ENCODE measurements around the gene GBP7.

Gene GBP7

DNA sequence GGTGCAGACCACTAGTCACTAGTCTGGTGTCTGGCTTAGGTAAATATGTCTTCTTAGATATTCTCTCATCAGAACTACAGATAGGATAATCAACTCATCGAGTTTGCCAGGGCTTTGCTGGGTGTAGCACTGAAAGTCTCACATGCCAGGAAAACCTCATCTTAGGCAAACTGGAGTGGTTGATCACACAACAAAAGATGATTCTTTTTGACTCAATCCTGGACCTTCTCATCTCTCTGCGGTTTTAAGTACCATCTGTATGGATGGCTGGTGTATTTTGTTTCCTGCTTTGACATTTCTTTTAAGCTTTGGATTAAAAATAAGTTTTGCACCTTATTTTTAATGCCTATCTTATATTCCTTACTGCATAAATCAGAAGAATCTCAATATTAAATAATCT lies 61.1 kb downstream of the GBP7 start:
- DNase-seq (ENCODE audit: low read depth in 2 of 2): no peak

DNA sequence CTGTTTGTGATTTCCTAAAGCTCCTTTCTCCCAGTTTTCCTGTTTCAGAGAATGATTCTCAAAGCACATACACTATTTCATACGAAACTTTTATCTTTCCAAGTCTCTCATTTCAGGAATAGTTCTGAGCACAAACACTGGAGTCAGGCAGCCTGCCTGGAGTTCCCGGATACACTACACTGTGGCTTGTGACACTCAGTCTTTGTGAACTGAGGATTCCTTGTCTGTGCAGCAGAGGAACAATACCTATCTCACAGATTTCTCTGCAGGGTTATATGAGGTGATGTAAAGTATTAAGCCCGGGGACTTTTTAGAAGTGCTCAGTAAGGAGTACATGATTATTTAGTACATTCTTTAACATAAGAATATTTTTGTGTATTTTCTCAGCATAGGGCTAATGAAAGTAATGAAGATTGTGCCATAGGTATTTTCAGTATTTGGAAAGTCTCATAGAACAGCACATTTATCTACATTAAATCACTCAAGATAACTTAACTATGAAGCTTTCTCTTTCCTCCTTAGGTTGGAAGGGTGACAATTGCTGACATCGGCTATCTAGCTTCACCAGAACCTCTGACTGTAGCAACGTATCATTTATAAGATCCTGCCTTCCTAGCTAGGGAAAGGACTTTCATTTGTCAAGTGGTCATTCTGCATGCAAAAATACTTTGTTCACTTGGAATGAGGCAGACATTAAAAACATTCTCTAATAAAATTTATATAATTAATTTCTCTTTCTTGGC lies 62.8 kb downstream of the GBP7 start:
- DNase-seq (ENCODE audit: low read depth in 2 of 2): no peak

DNA sequence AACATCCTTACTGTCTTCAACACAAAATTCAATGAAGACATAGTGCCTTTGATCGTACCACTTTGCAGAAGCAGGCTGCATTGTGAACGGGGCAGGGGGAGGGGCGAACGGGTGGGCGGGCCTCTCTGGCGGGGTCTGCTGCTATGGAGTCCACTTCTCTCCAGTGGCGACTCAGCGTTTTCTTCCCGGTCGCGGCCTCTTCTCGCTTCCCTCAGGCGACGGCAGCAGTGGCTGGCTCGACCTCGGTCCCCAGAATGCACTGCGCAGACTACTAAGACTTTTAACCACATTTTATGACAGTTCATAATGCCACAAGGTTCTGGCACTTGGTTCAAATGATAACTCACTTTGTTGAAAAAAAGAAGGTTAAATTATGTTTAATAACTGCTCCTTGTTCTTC lies 71.1 kb downstream of the GBP7 start:
- DNase-seq (ENCODE audit: low read depth in 2 of 2): no peak

DNA sequence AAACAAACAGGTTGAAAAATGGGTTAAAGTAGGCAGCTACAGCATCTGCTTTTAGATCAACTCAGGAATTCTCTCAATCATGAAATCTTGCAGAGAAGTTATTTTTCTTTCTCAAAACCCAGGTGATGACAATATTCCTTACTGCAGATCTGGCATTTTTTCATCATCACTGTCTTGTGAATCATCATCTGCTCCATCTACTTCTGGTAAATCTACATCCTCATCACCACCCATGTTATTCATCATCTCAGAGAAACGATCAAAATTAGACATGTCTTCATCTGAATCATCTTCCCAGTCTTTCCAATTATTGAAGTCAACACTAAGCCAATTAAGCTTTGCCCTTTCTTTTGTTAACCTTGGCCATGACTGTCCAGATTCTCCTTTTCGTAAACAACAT lies 71.7 kb downstream of the GBP7 start:
- no peak for DNase-seq (ENCODE audit: low read depth in 2 of 2)

DNA sequence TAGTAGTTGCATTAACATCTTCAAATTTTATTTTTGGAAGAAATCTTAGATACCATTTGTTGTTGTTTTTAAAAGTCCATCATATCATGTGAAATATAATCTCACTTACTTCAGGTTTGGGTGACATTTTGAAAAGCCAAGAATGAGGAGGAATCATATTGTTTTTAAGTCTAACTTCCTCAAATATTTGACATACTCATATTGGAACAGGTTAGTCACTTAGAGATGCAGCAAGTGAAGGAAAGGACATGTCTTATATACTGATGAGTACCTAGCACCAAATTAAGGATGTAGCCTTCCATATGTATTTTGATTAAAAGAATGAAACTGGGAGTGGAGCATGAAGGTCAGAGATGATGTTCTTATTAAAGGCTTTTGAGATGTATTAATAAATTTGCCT lies 73.8 kb downstream of the GBP7 start:
- DNase-seq (ENCODE audit: low read depth in 2 of 2): no peak

DNA sequence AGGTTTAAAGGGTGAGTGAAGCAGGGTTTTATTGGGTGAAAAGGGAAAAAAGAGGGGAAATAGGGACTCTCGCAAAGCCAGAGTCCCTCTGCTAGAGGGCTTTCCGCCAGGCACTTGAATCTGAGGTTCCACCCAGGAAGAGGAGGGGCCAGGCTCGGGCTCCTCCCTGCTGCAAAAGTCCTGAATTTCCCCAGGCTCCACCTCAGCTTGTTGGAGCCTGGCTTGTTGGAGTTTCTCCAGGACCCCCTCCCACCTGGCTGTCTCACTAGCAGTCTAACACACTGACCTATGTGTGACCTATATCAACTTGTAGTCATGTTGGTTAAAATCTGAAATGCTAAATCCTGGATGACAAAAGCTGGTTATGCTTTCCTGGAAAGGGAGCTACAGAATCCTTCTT lies 75.4 kb downstream of the GBP7 start:
- no peak for DNase-seq (ENCODE audit: low read depth in 2 of 2)

DNA sequence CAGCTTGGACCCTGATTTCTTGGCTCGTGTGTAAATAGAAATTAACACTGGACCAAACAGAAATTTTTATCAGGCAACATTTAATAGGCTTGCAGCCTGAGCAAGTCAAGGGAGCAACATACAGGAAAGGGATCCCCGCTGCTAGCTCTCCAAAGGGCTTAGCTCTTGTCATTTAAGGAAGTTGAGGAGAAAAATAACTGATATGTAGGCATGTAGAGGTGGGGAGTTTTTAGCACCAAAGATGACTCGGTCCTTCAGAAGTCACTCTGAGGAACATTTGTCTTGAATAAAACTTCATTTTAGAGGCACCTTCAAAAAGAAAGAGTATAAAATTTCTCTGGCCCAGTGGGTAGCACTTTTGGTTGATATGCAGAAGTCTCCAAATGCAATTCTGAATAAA lies 76.9 kb downstream of the GBP7 start:
- DNase-seq (ENCODE audit: low read depth in 2 of 2): no peak

DNA sequence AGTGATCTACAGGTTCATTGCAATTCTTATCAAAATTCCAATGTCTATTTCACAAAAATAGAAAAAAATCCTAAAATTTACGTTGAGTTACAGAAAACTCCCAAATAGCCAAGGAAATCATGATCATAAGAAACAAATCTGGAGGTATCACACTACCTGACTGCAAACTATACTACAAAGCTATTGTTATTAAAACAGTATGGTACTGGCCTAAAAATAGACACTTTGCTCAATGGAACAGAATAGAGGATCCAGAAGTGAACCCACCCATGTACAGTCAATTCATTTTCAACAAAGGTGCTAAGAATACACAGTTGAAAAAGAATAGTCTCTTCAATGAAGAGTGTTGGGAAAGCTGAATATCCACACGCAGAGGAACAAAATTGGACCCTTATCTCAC lies 80.1 kb downstream of the GBP7 start:
- DNase-seq (ENCODE audit: low read depth in 2 of 2): no peak

DNA sequence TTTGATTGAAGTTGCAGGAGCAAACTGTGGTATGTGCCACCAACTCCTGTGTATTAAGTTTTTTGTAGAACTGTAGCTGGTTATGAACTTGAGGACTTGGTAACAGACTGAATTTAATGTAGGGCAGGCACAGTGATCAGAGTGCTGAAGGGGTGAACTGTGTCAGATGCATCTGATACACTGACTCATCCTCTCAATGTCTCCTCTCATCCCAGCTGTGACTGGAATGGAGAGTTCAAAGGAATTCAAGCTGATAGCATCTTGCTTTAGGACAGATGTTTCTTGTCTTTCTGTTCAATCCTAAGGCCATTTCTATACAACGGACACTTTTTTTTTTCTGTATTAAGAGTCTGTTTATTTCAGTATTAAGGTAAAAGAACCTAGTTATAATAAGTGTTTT lies 85.8 kb downstream of the GBP7 start:
- DNase-seq (ENCODE audit: low read depth in 2 of 2): no peak

DNA sequence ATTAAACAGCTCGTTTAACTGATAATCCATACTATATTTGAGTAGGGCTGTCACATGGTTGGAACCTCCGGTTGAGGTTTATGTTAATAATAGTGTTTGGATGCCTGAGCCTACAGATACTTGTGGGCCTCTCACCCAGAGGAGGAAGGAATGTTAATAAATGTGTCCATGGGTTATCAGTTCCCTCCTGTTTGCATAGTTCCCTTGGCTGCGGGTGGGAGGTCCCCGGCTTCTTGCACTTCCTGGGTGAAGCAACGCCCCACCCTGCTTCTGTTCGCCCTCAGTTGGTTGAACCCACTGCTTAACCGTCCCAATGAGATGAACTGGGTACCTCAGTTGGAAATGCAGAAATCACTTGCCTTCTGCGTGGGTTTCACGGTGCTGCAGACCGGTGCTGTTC lies 87.2 kb downstream of the GBP7 start:
- DNase-seq (ENCODE audit: low read depth in 2 of 2): no peak

DNA sequence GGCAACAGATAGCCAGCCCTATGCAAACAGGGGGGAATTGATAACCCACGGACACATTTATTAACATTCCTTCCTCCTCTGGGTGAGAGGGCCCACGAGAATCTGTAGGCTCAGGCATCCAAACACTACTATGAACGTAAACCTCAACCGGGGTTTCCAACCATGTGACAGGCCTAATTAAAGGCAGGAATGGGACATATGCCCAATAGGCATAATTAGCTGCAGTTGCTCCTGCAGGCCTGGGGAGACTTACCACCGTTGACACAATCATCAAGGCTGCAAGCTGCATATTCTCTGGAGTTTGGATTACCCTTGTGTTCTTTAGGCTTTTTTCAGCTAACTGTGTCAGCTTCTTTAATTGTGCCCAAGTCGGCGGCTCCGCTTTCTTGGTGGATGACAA lies 88.6 kb downstream of the GBP7 start:
- DNase-seq (ENCODE audit: low read depth in 2 of 2): no peak

DNA sequence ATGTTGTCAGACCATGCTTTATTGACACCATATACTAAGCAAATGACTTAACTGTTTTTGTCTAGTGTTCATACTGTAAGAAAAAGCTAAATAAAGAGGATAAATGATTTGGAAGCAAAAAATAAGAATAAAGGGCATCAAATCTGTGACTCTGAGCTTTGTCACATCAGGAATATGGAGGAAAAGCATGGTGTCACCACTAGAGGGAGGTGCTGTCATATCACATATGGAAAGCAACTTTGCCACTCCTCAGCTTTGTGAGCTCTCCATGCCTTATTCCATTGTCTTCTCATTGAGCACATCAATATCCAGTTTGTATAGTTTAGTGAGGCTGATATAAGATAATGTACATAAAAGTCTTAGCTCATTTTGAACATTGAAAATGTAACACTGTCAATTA lies 90.0 kb downstream of the GBP7 start:
- peak in 1 of 2 donors; percentile 29 for DNase-seq (ENCODE audit: low read depth in 2 of 2)
